A673 (cell line): ENCODE data around the gene NPR3.

Source experiments
- CTCF ChIP-seq: fragments of 300-800, 200-600 bp; sonication (generic); conservative IDR thresholded peaks from 2 replicates; pipeline ENCODE4 v1.5.1; 2017; ENCODE audit warnings: low read depth, mild to moderate bottlenecking, antibody characterized with exemption, low read length, moderate library complexity, mixed read lengths
- EZH2 ChIP-seq: fragments of 200-600 bp; sonication (generic); IDR thresholded peaks from 2 replicates; pipeline ENCODE4 v1.6.1; 2017; ENCODE audit warnings: borderline replicate concordance, low read depth, mild to moderate bottlenecking, mixed read lengths, antibody characterized with exemption, low read length; ENCODE audit not compliant: poor library complexity, severe bottlenecking

- no peak for TF ChIP-seq CTCF
- no peak for TF ChIP-seq EZH2
These were observed 11.8 kb downstream of the NPR3 start for GRCh38 chr5:32722957-32723356.
